HepG2 (cell line): ENCODE results near the gene IBA57. TPM values are rescaled to one million over a fixed set of nuclear protein-coding genes. Genes with fewer than 3 reads are reported as not detected.
A peak's percentile ranks its signal among the peaks of the same experiment; 100 is the strongest.

Source experiments
- ATAC-seq: fragments of 200-7000 bp; cut with Tn5 transposase; 3 replicates; pipeline ENCODE4 v1.9.1; 2020; ENCODE audit warnings: mild to moderate bottlenecking, moderate library complexity
- BruUV-seq: library from RNA; stranded (reverse); fragments of 400-500 nt; replicated peaks from 2 replicates; lab custom pipeline; 2021; lab: Mats Ljungman, UMichigan
- CTCF ChIA-PET: fragments of 300-600 bp; formaldehyde crosslinking; extraction: SDS; loops from one replicate; lab custom pipeline; 2021; ENCODE audit warnings: low total read pairs, inconsistent platforms, low intra/inter-chr PET ratio; lab: Yijun Ruan, JAX
- POLR2A ChIA-PET: fragments of 350-600 bp; sonication (Branson Sonifier 250); formaldehyde crosslinking; loops from one replicate; lab custom pipeline; 2020; ENCODE audit warnings: antibody characterized with exemption, inconsistent platforms; lab: Yijun Ruan, JAX
- DNase-seq: peaks from one replicate; pipeline ENCODE4 v3.0.0-alpha.2; 2015; ENCODE audit warnings: low spot score
- FAIRE-seq: peaks from 3 replicates; lab custom pipeline; 2011; peaks lifted over from hg19 to GRCh38; lab: Jason Lieb, UNC
- H2AFZ ChIP-seq: one replicate; pipeline ENCODE4 v1.6.1; 2011; ENCODE audit warnings: low read length, inconsistent platforms
- H3K27ac ChIP-seq: fragments of 300-600 bp; 3 replicates; pipeline ENCODE4 v1.8.0; 2011; ENCODE audit warnings: mixed run types, mild to moderate bottlenecking, mixed read lengths, low read length, inconsistent platforms; ENCODE audit not compliant: insufficient read depth; ENCODE audit errors: extremely low read length
- H3K27me3 ChIP-seq, 2 experiments: fragments of 200-600 bp in 1 of 2; 2 replicates in 1 of 2; 3 replicates in 1 of 2; pipeline versions ENCODE4 v1.6.0 to v1.8.0; 2011; ENCODE audit warnings: low read length in 2 of 2, mild to moderate bottlenecking in 2 of 2, moderate library complexity in 2 of 2, inconsistent platforms in 1 of 2; ENCODE audit not compliant: insufficient read depth in 2 of 2, control insufficient read depth in 1 of 2
- H3K36me3 ChIP-seq, 2 experiments: fragments of 200-600 bp in 1 of 2; replicated peaks in 1 of 2; 2 replicates in 1 of 2; 3 replicates in 1 of 2; pipeline versions ENCODE4 v1.5.1 to v1.8.0; 2011; ENCODE audit warnings: low read length in 2 of 2, inconsistent platforms in 1 of 2; ENCODE audit not compliant: insufficient read depth in 2 of 2, control insufficient read depth in 1 of 2
- H3K4me1 ChIP-seq: 2 replicates; pipeline ENCODE4 v1.5.1; 2012; ENCODE audit warnings: low read length, inconsistent platforms; ENCODE audit not compliant: insufficient read depth
- H3K4me2 ChIP-seq: 2 replicates; pipeline ENCODE4 v1.6.0; 2011; ENCODE audit warnings: low read depth, low read length, inconsistent platforms
- H3K4me3 ChIP-seq, 3 experiments: fragments of 200-600 bp in 1 of 3; sonication (generic), shearing (Covaris generic) in 1 of 3; replicated peaks in 1 of 3; 2 replicates each; pipeline ENCODE4 v1.5.1; 2011 to 2016; ENCODE audit warnings: low read length in 3 of 3, inconsistent platforms in 2 of 3, low read depth in 2 of 3, mild to moderate bottlenecking in 2 of 3, control low read depth in 1 of 3, mixed read lengths in 1 of 3; ENCODE audit not compliant: insufficient read depth in 1 of 3
- H3K79me2 ChIP-seq: one replicate; pipeline ENCODE4 v1.6.1; 2011; ENCODE audit warnings: low read length, inconsistent platforms; ENCODE audit not compliant: insufficient read depth
- H3K9ac ChIP-seq: 2 replicates; pipeline ENCODE4 v1.6.0; 2011; ENCODE audit warnings: mild to moderate bottlenecking, low read depth, low read length, inconsistent platforms; ENCODE audit not compliant: insufficient read depth
- H3K9me3 ChIP-seq: 2 replicates; pipeline ENCODE4 v1.5.1; 2012; ENCODE audit warnings: mild to moderate bottlenecking, low read length
- H4K20me1 ChIP-seq: 2 replicates; pipeline ENCODE4 v1.6.0; 2011; ENCODE audit warnings: inconsistent platforms, mild to moderate bottlenecking, low read length, moderate library complexity; ENCODE audit not compliant: insufficient read depth
- CENPX ChIP-seq: sonication (generic); formaldehyde crosslinking; IDR thresholded peaks from 2 replicates; pipeline ENCODE4 v1.9.0; 2021; ENCODE audit warnings: mild to moderate bottlenecking, missing genetic modification reagents, moderate library complexity
- GLMP ChIP-seq: sonication (generic); formaldehyde crosslinking; IDR thresholded peaks from 2 replicates; pipeline ENCODE4 v1.9.0; 2021; ENCODE audit warnings: missing genetic modification reagents, mild to moderate bottlenecking, borderline replicate concordance
- POLR2G ChIP-seq: fragments of 200-400 bp; formaldehyde crosslinking; IDR thresholded peaks from 2 replicates; pipeline ENCODE4 v1.6.1; 2018; ENCODE audit warnings: mild to moderate bottlenecking, low read depth, low read length, moderate library complexity
- RBM22 ChIP-seq: fragments of 200-400 bp; formaldehyde crosslinking; optimal IDR thresholded peaks from 2 replicates; pipeline ENCODE3; 2017; ENCODE audit warnings: mild to moderate bottlenecking, low read length, moderate library complexity
- ZMAT3 ChIP-seq: sonication (generic); formaldehyde crosslinking; conservative IDR thresholded peaks from 2 replicates; pipeline ENCODE4 v1.7.0; 2021; ENCODE audit warnings: missing genetic modification reagents
- ZNF235 ChIP-seq: sonication (generic); formaldehyde crosslinking; IDR thresholded peaks from 2 replicates; pipeline ENCODE4 v1.8.1; 2023; ENCODE audit warnings: mild to moderate bottlenecking, missing genetic modification reagents, borderline replicate concordance
- ZNF468 ChIP-seq: sonication (generic); formaldehyde crosslinking; IDR thresholded peaks from 2 replicates; pipeline ENCODE4 v1.8.0; 2022; ENCODE audit warnings: mild to moderate bottlenecking, moderate library complexity, missing genetic modification reagents
- ZNF513 ChIP-seq: sonication (generic); formaldehyde crosslinking; conservative IDR thresholded peaks from 2 replicates; pipeline ENCODE4 v1.5.0; 2020; ENCODE audit warnings: missing genetic modification reagents
- ZNF768 ChIP-seq: sonication (generic); formaldehyde crosslinking; IDR thresholded peaks from 2 replicates; pipeline ENCODE4 v1.4.0; 2020; ENCODE audit warnings: missing genetic modification reagents
- WGBS: methylation state at CpG from one replicate; pipeline ENCODE4 v1.1.6; 2017; ENCODE audit warnings: low lambda C conversion rate; 5-methylcytosine and 5-hydroxymethylcytosine counted together
- in situ Hi-C: cut with HindIII; loops from 2 replicates; pipeline ENCODE4 v1.10.0; 2017; ENCODE audit warnings: low pct_unique_long_range_greater_than_20kb; ENCODE audit not compliant: extremely low pct_ligation_motif_present
- intact Hi-C: fragments of 100-400 bp; cut with micrococcal nuclease; formaldehyde crosslinking; loops from one replicate; pipeline ENCODE4 v1.10.0; 2022; ENCODE audit not compliant: unreplicated experiment
- polyA plus RNA-seq, 8 experiments: library from polyadenylated mRNA; depleted of rRNA in 3 of 8; stranded (reverse) in 7 of 8; unstranded in 1 of 8; fragments of >200 nt; fragmentation: Illumina TruSeq in 4 of 8; extraction: Trizol in 4 of 8; gene quantifications; 2 replicates each; pipeline versions ENCODE4 v1.2.1 to v1.2.3, GENCODE V29; 2011 to 2016; ENCODE audit warnings: low read depth in 4 of 8, missing spikeins in 1 of 8, mixed read lengths in 1 of 8; ENCODE audit not compliant: insufficient read depth in 1 of 8
- total RNA-seq, 5 experiments: library from RNA; depleted of rRNA; stranded (reverse); fragments of >200 nt; fragmentation: Illumina TruSeq; extraction: Trizol; gene quantifications; 2 replicates each; pipeline ENCODE4 v1.2.3, GENCODE V29; 2016; ENCODE audit warnings: low read depth in 1 of 5

IBA57 gene
- total and polyA plus RNA-seq, 2 of the 13 experiments (the other 11 are each of a cell fraction or from before 2014, with no cell fraction given): 2.3 to 10.2 TPM

GRCh38 chr1:228212966-228213844 is 47.6 kb downstream of the IBA57 start (continued):
- TF ChIP-seq ZMAT3 (CRISPR knock-in tag): no peak
- no peak for TF ChIP-seq CENPX (CRISPR knock-in tag)
- TF ChIP-seq ZNF468 (CRISPR knock-in tag): no peak
- TF ChIP-seq POLR2G: no peak
- no peak for TF ChIP-seq RBM22
- no peak for TF ChIP-seq ZNF513

GRCh38 chr1:228213917-228214808 is 48.6 kb downstream of the IBA57 start:
- CTCF ChIA-PET: interaction anchor here (2.1 kb wide), 1 partner anchor 301 kb away, joined by 10 read pairs; no protein-coding TSS in a partner anchor
- Histone ChIP-seq H3K79me2 (no peaks in the 10 kb centered on the region), H4K20me1 (no peaks in the 10 kb centered on the region), H3K4me2 (no peak overlapping the region), H3K36me3 (no peaks in the 10 kb centered on the region), H3K9me3 (no peaks in the 10 kb centered on the region), H2AFZ (no peak overlapping the region), H3K4me1 (no peaks in the 10 kb centered on the region), H3K27me3 (peaks cover 1 to 34% of the 10 kb centered on the region in 2 experiments), H3K4me3 (no peak overlapping the region), H3K9ac (no peak overlapping the region), H3K27ac (no peak overlapping the region)
- DNase-seq: no peak
- TF ChIP-seq GLMP (CRISPR knock-in tag): no peak
- no peak for TF ChIP-seq ZNF235
- TF ChIP-seq ZNF768: 0 out of 2 replicates have a peak, but pooled peaks have one; percentile 13
- no peak; the same call in 2 of the 3 replicates for ATAC-seq
- POLR2A ChIA-PET: no interaction called here
- in situ Hi-C loops (no loop called here), intact Hi-C loops (no loop called here)
- BruUV-seq: no TSS peak
- WGBS: 66% methylated on average over 24 of the region's 48 CpGs
- no peak for FAIRE-seq
